Ovary (tissue), 9 donors: ENCODE measurements around the gene MCUB. TPM values are rescaled to one million over a fixed set of nuclear protein-coding genes. Genes with fewer than 3 reads are reported as not detected.
"Not testable (repeated sequence)": the region's sequence is repeated elsewhere in the genome, so short reads cannot be mapped to it uniquely, and the experiment has no call there.

ENCODE experiments used
- DNase-seq, 5 donors: peaks; one replicate each; pipeline ENCODE4 v3.0.0-alpha.2; 2019 to 2020
- H3K27ac ChIP-seq, 2 donors: fragments of 200-600 bp; one replicate each; pipeline versions ENCODE4 v1.5.1 to v1.8.0; 2019 to 2022
- H3K27me3 ChIP-seq: fragments of 200-600 bp; one replicate; pipeline ENCODE4 v1.8.0; 2022
- H3K36me3 ChIP-seq: fragments of 200-600 bp; sonication (generic); one replicate; pipeline ENCODE4 v1.5.1; 2019
- H3K4me1 ChIP-seq: one replicate; pipeline ENCODE4 v1.8.1; 2013; ENCODE audit warnings: mild to moderate bottlenecking, moderate library complexity; ENCODE audit not compliant: insufficient read depth
- H3K4me3 ChIP-seq: fragments of 200-600 bp; sonication (generic); one replicate; pipeline ENCODE4 v1.5.1; 2017
- H3K9me3 ChIP-seq, 2 donors: fragments of 200-600 bp in 1 of 2; sonication (generic) in 1 of 2; one replicate each; pipeline versions ENCODE4 v1.5.1 to v1.8.1; 2013 to 2019; ENCODE audit warnings: mild to moderate bottlenecking in 1 of 2, moderate library complexity in 1 of 2
- CTCF ChIP-seq, 3 donors: fragments of 450-650 bp in 2 of 3; fragments of 200-600 bp in 1 of 3; IDR thresholded peaks; one replicate each; pipeline versions ENCODE4 v1.5.1 to v1.8.0; 2016 to 2022; ENCODE audit warnings: antibody characterized with exemption in 3 of 3, mild to moderate bottlenecking in 1 of 3
- EP300 ChIP-seq: sonication (generic); formaldehyde crosslinking; IDR thresholded peaks from one replicate; pipeline ENCODE4 v1.6.1; 2017; ENCODE audit warnings: antibody characterized with exemption
- POLR2A ChIP-seq: fragments of 450-650 bp; IDR thresholded peaks from one replicate; pipeline ENCODE4 v1.6.1; 2017; ENCODE audit warnings: antibody characterized with exemption, mild to moderate bottlenecking, moderate library complexity
- WGBS, 3 donors: extraction: QIAGEN DNeasy Blood & Tissue Kit in 1 of 3; methylation state at CpG; one replicate each; pipeline versions ENCODE4 v1.1.5 to v1.1.7; 2013 to 2017; 5-methylcytosine and 5-hydroxymethylcytosine counted together
- intact Hi-C, 4 donors: fragments of 100-400 bp; cut with DNase I; formaldehyde crosslinking; loops; one replicate each; pipeline versions ENCODE4 v1.11.0 to v1.15.1; 2022 to 2023
- polyA plus RNA-seq, 2 donors: library from polyadenylated mRNA; stranded (reverse); fragments of 200-250 nt in 1 of 2; fragments of 350-450 nt in 1 of 2; fragmentation: Illumina TruSeq in 1 of 2; extraction: RNeasy Lipid Tissue Mini Kit (QIAGEN cat#74804) in 1 of 2; gene quantifications; one replicate each; pipeline ENCODE4 v1.2.3, GENCODE V29; 2013 to 2014
- total RNA-seq, 7 donors: library from RNA; depleted of rRNA in 2 of 7; stranded (reverse); fragments of >200 nt in 2 of 7; fragmentation: NEBNext Ultra II Directional in 3 of 7; extraction: Animal tissue kit (Norgen Biotek cat#: 25700) in 3 of 7; gene quantifications; one replicate each; pipeline versions ENCODE4 v1.1.0 to v1.2.4, GENCODE V29; 2016 to 2023
- donor health status: DM: no; HTN: no; CAD: no; lungs with moderate emphysema.
- donor health status: DM: no; HTN: no; CAD: no.
- donor health status: Bipolar disorder and iron deficiency.
- donor health status: DM: yes; HTN: yes; CAD: no.
- donor health status: DM: no; HTN: no; CAD: no.
- donor health status: DM: yes; HTN: yes; CAD: no.

Gene MCUB
- total and polyA plus RNA-seq, 9 donors, result 7.6 to 18.5 (median 8.8) TPM

GRCh38 chr4:109676886-109677285 lies 116.8 kb downstream of the MCUB start:
- 81 to 100% (median 93%) methylated on average over 1 of the region's 1 CpG for WGBS, 3 donors
- no peak overlapping the region for H3K4me3 ChIP-seq
- H3K36me3 ChIP-seq, result no peaks in the 10 kb centered on the region

GRCh38 chr4:109678472-109678871 lies 118.4 kb downstream of the MCUB start:
- intact Hi-C loops, H3K4me1 ChIP-seq, H3K27me3 ChIP-seq, H3K4me3 ChIP-seq, H3K27ac ChIP-seq, H3K36me3 ChIP-seq, H3K9me3 ChIP-seq: not testable (repeated sequence)
- DNase-seq, result peak in 1 of 5 donors; percentile 18
- WGBS, 3 donors, result 85 to 97% (median 96%) methylated on average over 21 to 28 of the region's 28 CpGs

More at GRCh38 chr4:109676886-109677285, 116.8 kb downstream of the MCUB start:
- intact Hi-C loops, result no loop called here
- TF ChIP-seq EP300, result no peak
- no peak for TF ChIP-seq CTCF (IDR thresholded peaks at IDR 0.05)
- no peak for TF ChIP-seq POLR2A
- Histone ChIP-seq H3K9me3 (peaks cover 0 to 2% of the 10 kb centered on the region in 2 donors), H3K27ac (no peak overlapping the region), H3K4me1 (no peaks in the 10 kb centered on the region), H3K27me3 (no peaks in the 10 kb centered on the region)
- no peak for DNase-seq

GRCh38 chr4:109678925-109679324 lies 118.9 kb downstream of the MCUB start:
- H3K36me3 ChIP-seq, H3K4me1 ChIP-seq, intact Hi-C loops, DNase-seq, H3K27ac ChIP-seq, H3K4me3 ChIP-seq, H3K9me3 ChIP-seq, H3K27me3 ChIP-seq: not testable (repeated sequence)
- WGBS, 3 donors, result 96 to 97% (median 97%) methylated on average over 9 to 14 of the region's 14 CpGs

GRCh38 chr4:109682875-109683274 lies 122.8 kb downstream of the MCUB start:
- Histone ChIP-seq H3K36me3 (no peaks in the 10 kb centered on the region), H3K4me3 (no peak overlapping the region), H3K27ac (no peak overlapping the region), H3K9me3 (peaks cover 0 to 2% of the 10 kb centered on the region in 2 donors), H3K4me1 (no peaks in the 10 kb centered on the region), H3K27me3 (no peaks in the 10 kb centered on the region)
- no peak for DNase-seq
- intact Hi-C loops, result no loop called here
- 94 to 96% (median 96%) methylated on average over 2 of the region's 2 CpGs for WGBS, 3 donors
- TF ChIP-seq POLR2A, result no peak
- no peak for TF ChIP-seq CTCF (IDR thresholded peaks at IDR 0.05)
- TF ChIP-seq EP300, result no peak

- WGBS, 3 donors, result 93 to 95% (median 93%) methylated on average over 6 of the region's 6 CpGs
- no peak for TF ChIP-seq EP300
- TF ChIP-seq CTCF (IDR thresholded peaks at IDR 0.05), result no peak
- TF ChIP-seq POLR2A, result no peak
- Histone ChIP-seq H3K4me3 (no peak overlapping the region), H3K27ac (no peak overlapping the region), H3K9me3 (no peaks in the 10 kb centered on the region), H3K27me3 (no peaks in the 10 kb centered on the region), H3K4me1 (no peaks in the 10 kb centered on the region), H3K36me3 (no peaks in the 10 kb centered on the region)
- DNase-seq, result no peak
- intact Hi-C loops, result no loop called here
Observed at GRCh38 chr4:109683621-109684253, 123.7 kb downstream of the MCUB start.
